ENCODE measurements around the gene RASGRP2.

RASGRP2 gene

DNA sequence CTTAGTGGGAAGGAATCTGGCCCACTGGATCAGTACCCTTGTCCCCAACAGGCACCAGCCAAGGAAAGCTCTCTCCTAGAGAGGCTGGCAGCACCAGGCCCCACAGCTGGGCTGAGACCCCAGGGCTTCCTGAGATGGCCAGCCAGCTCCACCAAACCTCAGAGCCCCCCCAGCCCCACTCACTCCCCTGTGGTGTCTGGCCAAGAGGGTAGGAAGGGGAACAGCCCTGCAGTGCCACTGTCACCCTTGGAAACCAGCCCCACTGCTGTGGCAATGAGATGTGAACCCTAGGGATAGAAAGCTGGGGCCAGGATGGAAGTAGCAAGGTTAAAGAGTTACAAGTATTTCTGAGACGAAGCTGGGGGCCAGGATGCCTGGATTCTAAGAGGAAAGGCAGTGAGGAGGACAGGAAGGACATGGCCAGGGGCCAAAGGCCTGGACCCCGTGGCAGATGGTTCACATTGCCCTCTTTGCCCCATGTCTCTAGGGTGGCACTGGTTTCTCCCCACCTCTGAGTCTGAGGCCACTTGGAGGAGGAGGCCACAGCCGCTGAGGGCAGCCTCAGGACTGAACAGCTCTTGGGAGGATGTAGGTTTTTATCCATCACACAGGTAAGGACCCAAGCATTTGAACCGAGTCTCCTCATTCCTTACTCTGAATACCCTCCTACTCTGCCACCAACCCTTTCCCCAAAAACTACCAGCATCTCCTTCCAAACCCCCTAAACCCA lies 49.8 kb downstream of the RASGRP2 start:
- no peak for DNase-seq

DNA sequence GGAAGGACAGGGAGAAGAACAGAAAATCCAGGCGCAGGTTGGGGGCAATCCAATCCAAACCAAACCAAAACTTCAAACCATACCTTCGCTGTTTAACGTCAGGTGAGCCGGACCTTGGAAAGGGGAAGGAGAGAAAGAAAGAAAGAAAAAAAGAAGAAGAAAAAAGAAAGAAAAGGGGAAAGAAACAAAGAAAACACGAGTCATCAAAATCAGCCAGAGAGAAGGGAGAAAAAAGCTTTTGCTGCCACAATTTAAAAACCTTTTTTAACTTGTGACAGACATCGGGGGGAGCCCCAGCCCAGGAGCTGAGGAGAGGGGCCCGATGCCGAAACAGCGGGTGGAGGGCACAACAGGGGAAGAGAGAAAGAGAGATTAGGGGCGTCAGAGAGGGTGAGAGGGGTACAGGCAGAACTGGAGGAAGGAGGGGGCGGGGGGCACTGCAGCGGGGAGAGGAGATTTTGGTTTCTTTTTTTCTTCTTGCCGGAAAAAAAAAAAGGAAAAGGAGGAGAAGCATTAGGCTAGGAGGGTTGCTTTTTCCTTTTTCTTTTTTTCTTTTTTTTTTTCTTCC lies 51.1 kb downstream of the RASGRP2 start:
- no peak for DNase-seq

DNA sequence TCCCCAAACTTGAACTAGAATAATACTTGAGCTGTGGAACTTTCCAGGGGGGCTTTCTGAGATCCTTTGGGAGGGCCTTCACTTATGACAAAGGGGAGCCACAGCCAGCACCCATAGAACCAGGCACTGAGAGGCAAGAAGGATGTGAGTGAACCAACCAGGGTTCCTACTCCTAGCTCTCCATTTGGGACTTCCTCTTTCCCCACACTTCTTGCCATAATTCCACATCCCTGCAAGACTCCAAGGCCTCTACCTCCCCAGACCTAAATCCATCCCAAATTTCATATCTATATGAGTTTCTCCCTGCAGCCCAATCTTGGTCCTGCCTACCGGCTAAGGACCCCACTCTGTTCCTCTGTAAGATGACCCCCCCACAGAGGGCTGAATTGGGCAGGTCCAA lies 52.4 kb downstream of the RASGRP2 start:
- no peak for DNase-seq

DNA sequence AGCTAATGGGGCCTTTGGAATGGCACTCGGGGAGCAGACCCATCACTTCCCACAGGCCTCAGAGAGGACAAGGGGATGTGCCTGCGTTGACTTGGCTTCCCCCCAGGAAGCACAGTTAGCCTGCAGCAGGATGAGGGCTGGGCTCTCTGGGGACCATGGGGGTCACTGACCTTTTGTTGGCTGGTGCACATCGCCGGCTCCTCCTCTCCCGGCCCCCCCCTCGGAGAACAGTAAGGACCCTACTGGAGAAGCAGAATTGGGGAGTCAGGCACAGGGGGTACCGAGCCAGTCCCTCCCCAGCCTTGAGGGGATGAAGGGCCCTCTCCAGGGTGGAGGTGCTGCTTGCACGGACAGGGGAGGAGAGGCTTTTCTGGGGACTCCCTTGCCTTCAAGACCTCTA lies 53.7 kb downstream of the RASGRP2 start:
- DNase-seq: no peak

DNA sequence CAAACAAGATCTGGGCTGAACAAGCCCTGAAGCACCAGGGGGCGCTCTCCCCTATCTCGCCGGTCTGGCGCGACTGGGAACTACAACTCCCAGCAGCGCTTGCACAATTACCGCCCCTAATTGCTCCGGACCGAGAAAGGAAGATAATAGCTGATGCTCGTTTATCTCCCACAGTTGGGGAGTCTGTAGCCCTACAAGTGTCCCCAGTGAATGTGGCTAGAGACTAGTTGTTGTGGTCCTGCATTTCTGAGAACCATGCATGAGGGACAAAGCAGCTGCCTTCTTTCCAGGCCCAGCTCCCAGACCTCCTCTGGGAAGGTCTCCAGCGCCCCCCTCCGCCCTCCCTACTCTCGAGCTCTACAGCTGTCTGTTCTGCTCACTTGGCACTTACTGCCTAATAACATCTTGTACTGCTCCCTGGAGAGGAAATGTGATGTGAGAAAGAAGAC lies 55.4 kb downstream of the RASGRP2 start:
- DNase-seq: peak; percentile 91

DNA sequence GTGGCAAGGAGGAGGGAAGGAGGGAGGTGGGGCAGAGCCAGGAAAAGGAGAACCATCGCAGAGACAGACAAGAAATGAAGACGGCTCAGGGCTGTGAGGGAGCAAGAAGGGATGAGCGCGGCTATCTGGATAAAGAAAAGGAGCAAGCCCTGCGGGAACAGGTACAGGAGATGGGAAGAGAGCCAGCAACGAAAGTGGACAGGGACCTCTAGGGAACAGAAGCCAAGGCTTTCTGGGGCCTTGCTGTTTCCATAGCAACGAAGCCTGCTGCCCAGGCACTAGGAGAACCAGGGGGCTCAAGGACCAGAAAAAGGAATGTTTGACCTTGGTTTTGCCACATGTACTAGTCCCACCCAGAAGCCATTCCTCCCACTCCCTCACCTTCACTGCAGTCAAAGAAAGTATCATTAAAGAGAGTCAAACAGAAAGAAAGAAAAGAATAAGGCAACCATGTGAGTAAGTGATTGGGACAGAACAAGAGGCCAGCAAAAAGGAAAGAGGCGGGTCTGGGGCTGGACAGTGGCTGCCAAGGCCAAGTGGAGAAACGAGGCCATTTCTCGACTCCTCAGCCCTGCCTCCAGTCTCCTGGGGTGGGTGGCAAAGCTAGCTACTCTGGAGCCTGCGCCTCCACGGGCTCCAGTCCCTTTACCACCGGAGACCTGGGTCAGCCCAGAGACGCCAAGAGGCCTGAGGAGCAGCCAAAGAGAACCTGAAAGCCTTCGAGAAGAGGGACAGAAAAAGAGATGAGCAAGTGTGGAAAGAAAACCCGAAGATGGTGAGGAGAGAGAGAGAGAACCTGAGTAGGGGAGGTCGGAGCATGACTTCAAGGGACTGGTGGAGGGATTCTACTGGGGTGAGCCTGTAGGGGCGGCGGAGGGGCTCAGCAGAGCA lies 56.1 kb downstream of the RASGRP2 start:
- DNase-seq: no peak

DNA sequence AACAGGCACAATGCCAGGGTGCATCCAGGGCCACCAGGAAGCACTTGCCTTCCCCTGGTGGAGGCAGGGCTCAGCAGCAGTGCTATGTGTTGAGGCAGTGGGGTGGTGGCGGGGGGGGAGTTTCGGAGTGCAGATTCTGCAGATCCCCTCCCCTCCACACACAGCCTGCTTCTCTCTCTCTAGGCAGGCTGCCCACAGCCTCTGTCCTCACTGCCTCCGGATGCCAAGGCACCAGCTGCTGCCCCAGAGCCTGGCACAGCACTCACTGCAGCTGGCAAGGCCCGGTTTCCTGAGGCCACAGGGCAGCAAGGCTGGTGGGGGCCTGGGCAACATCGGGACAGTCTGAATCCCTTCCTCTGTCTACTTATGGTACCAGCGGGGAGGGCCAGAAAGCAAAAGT lies 56.7 kb downstream of the RASGRP2 start:
- no peak for DNase-seq

DNA sequence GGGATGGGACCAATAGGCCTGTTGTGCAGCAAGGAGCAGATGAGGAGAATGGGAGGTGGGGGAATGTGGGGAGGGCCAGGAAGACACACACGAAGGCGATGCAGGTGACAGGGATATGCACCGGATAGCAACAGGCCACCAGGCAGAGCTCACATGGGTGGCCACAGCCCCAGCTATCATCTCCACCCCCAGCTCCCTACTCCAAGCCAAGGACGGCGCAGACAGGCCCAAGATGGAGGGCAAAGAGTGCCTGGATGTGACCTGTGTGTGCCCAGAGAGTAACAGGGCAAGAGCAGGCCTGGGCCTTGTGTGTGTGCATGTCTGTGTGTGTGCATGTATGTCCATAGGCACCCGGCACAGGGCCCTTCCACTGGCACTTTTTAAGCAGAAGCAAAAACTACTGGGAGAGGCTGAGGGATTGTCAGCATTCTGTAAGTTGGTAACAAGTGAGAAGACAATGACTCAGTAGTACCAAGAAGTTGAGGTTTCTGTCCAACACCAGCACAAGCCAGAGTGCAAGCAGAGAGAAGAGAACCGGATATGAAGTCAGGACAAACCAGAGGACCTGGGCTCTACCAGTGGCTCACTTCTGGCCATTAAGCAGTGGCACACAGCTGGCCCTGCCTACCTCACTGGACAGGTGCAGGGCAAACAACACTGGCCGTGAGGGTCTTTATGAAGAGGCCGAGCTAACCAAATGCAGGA lies 57.3 kb downstream of the RASGRP2 start:
- no peak for DNase-seq

DNA sequence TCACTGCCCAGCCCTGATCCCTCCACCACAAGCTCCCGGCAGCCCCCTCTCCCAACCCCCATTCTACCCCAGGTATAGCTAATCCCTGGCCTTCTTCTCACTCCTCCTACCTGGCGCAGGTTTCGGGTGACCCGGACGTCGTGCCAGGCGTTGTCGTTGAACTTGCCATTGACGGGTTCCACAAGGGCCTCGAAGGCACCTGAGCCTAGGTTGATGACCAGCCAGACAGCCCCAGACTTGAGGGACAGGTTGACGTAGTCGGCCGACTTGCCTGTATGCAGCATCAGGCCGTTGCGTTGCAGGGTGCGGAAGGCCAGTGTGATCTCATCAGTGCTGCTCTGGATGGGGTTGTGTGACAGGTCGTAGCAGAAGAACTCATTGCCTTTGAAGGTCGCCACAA lies 58.4 kb downstream of the RASGRP2 start:
- no peak for DNase-seq

DNA sequence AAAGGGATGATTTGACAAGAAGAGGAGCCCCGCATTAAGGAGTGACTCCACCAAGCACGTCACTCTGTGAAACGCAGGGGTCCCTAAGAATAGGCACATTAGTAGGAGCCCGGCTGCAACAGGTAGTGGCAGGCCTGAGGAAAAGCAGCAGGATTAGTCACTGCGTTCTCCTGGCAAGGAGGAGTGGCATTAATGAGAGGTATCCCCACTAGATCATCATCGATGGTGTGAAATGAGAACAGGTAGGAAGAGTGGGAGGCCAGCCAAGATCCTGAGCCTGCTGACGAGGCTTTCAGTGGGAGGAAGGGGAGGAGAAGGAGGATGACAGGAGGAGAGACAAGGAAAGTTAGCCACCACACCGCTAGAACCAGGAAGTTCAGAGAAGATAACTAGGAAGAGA lies 59.6 kb downstream of the RASGRP2 start:
- DNase-seq: no peak

DNA sequence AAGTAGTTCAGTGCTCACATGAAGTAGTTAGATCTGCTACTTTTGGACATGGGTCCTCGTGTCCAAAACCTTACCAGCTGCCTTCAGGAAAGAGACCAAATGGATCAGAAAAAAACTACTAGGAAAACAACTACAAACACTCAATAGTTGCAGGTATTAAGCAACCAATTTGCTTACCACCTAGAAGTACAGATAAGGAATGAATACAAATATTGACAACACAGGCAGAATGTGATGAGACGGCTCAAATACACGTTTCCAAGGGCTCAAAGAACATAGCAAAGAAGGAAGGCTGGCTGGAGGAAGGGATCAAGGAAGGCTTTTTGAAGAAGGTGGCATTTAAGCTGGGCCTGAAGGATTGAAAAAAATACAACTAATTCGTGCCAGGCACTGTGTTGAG lies 62.8 kb downstream of the RASGRP2 start:
- DNase-seq: no peak

DNA sequence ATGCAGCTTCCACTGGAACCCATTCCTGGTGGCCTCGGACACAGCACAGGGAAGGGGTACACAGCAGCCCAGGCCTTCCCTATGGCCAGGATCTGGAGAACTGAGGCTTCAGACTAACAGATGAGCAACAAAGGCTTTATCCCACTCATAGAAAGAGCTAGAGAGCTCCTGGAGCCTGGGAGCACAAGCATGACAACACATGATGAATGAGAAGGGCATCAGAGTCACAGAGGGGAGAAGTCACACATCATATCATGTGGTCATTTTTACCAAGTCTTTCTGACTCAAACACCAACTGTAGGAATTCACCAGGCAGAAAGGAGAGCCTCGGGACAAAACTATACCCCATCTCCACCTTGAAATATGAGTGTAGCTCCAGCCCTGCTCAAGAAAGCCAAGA lies 64.1 kb downstream of the RASGRP2 start:
- no peak for DNase-seq

DNA sequence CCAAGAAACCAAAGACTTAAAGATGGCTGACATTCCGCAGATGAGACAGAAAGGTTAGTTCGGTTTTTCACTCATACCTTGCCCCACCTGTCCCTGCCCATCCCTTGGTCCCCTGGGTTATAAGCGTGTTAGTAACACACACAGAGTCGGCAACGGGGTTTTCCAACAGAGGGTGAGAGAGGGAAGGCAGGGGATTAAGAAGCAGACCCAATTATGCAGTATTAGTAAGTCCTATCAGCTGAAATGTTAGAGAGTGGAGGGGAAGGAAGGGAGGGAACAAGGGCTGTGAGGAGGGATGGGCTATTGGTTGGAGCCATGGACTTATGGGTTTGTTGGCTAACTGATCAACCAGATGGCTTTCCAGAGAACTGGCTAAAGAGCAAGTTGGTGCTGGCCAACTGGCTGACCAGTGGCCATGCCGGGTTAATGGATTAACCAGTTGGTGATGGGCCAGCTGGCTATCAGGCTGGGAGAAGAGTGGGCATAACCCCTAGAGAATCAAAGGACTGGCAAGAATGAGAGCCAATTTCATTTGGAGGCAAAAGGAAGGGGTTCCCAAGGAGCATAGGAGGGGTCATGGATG lies 66.4 kb downstream of the RASGRP2 start:
- DNase-seq: no peak
